Chondrocyte (in vitro differentiated cells): ENCODE data around the gene CASP10. TPM values are rescaled to one million over a fixed set of nuclear protein-coding genes. Genes with fewer than 3 reads are reported as not detected.
"Not testable (repeated sequence)": the region's sequence is repeated elsewhere in the genome, so short reads cannot be mapped to it uniquely, and the experiment has no call there.

Experiments used
- DNase-seq: peaks from one replicate; pipeline ENCODE4 v3.0.0; 2021; ENCODE audit warnings: mixed read lengths, low spot score
- H3K27ac Mint-ChIP-seq: one replicate; pipeline ENCODE4 v1.8.0; 2021; ENCODE audit warnings: mild to moderate bottlenecking, moderate library complexity, mixed read lengths; ENCODE audit not compliant: unreplicated experiment
- H3K27me3 Mint-ChIP-seq: 2 replicates; pipeline ENCODE4 v1.8.0; 2021; ENCODE audit warnings: low read depth, mixed read lengths
- H3K36me3 Mint-ChIP-seq: 2 replicates; pipeline ENCODE4 v1.8.0; 2021; ENCODE audit warnings: low read depth, mixed read lengths
- H3K4me1 Mint-ChIP-seq: 2 replicates; pipeline ENCODE4 v1.8.0; 2021; ENCODE audit warnings: low read depth, mild to moderate bottlenecking, mixed read lengths
- H3K4me3 Mint-ChIP-seq: one replicate; pipeline ENCODE4 v1.8.0; 2021; ENCODE audit warnings: mild to moderate bottlenecking, moderate library complexity, mixed read lengths; ENCODE audit not compliant: unreplicated experiment
- H3K9me3 Mint-ChIP-seq: 2 replicates; pipeline ENCODE4 v1.8.0; 2021; ENCODE audit warnings: low read depth, mixed read lengths
- total RNA-seq: library from RNA; stranded (reverse); gene quantifications from 3 replicates; pipeline ENCODE4 v1.2.1, GENCODE V29; 2021
- TF ChIP-seq, protein P1 (sequence below): fragments of 200-600 bp; sonication (generic); IDR thresholded peaks from 2 replicates; pipeline ENCODE4 v1.5.0; 2021; ENCODE audit warnings: antibody characterized with exemption, mild to moderate bottlenecking, moderate library complexity

Gene CASP10
- total RNA-seq, 1 donor from 2014 or later = 0.05 TPM

DNA sequence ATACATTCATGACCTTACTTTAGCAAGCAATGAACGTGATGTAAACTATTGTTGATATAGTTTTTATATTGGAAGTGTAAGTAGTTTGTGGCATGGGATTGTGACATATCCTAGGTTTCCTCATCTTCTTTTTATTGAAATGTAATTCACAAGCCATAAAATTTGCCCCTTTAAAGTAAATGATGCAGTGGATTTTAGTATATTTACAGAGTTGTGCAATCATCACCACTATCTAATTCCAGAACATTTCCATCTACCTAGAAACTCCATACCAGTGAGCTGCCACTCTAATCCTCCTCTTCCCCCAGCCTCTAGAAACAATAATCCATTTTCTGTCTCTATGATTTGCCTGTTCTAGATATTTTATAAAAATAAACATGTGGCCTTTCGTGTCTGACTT, 10.7 kb upstream of the CASP10 start:
- no peak overlapping the region for H3K27ac Mint-ChIP-seq
- H3K36me3 Mint-ChIP-seq = peaks cover 3% of the 10 kb centered on the region
- TF ChIP-seq, protein P1, sequence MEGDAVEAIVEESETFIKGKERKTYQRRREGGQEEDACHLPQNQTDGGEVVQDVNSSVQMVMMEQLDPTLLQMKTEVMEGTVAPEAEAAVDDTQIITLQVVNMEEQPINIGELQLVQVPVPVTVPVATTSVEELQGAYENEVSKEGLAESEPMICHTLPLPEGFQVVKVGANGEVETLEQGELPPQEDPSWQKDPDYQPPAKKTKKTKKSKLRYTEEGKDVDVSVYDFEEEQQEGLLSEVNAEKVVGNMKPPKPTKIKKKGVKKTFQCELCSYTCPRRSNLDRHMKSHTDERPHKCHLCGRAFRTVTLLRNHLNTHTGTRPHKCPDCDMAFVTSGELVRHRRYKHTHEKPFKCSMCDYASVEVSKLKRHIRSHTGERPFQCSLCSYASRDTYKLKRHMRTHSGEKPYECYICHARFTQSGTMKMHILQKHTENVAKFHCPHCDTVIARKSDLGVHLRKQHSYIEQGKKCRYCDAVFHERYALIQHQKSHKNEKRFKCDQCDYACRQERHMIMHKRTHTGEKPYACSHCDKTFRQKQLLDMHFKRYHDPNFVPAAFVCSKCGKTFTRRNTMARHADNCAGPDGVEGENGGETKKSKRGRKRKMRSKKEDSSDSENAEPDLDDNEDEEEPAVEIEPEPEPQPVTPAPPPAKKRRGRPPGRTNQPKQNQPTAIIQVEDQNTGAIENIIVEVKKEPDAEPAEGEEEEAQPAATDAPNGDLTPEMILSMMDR = no peak
- H3K27me3 Mint-ChIP-seq = no peaks in the 10 kb centered on the region
- peaks cover 5% of the 10 kb centered on the region for H3K9me3 Mint-ChIP-seq
- peaks cover 12% of the 10 kb centered on the region for H3K4me1 Mint-ChIP-seq
- no peak for DNase-seq
- H3K4me3 Mint-ChIP-seq = no peak overlapping the region

DNA sequence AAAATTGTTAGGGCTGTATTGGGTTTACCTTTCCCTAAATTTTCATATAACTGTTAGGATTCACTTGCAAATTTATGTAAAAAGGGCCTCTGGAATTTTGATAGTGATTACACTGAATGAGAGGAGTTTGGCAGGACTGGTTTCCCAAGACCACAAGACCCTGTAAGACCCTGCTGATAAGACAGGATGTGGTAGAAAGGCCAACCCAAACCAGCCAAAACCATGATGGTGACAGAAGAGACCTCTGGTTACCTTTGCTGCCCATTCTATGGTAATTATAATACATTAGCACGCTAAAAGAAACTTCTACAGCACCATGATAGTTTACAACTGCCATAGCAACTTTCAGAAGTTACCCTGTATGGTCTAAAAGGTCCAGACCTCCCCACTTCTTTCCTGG, 8.3 kb upstream of the CASP10 start:
- TF ChIP-seq, protein P1 = no peak
- no peak for DNase-seq
- Mint-ChIP-seq H3K4me3 (no peak overlapping the region), H3K9me3 (no peaks in the 10 kb centered on the region), H3K36me3 (no peaks in the 10 kb centered on the region), H3K27ac (no peak overlapping the region), H3K4me1 (peaks cover 9% of the 10 kb centered on the region), H3K27me3 (no peaks in the 10 kb centered on the region)

DNA sequence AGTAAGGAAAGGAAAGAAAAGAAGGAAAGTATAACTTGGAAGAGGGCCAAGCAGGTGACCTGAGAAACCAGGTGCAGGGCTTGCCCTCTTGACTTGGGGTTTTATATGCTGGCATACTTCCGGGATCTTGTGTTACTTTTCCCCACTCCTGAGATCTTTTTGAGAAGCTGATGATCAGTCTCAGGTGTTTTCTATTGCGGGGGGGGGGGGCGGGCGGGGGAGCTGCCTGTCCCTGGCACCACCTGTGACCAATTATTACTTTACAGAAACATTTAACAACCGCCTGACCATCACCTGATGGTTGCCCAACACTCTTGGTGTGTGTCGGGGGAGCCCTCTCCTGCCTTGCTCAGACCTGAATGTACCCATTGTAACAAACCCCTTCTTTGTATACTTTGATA, 6.9 kb upstream of the CASP10 start:
- H3K4me3 Mint-ChIP-seq = no peak overlapping the region
- H3K27me3 Mint-ChIP-seq = no peaks in the 10 kb centered on the region
- no peak overlapping the region for H3K27ac Mint-ChIP-seq
- H3K36me3 Mint-ChIP-seq = no peaks in the 10 kb centered on the region
- H3K9me3 Mint-ChIP-seq = no peaks in the 10 kb centered on the region
- no peaks in the 10 kb centered on the region for H3K4me1 Mint-ChIP-seq
- DNase-seq = no peak
- TF ChIP-seq, protein P1 = no peak

DNA sequence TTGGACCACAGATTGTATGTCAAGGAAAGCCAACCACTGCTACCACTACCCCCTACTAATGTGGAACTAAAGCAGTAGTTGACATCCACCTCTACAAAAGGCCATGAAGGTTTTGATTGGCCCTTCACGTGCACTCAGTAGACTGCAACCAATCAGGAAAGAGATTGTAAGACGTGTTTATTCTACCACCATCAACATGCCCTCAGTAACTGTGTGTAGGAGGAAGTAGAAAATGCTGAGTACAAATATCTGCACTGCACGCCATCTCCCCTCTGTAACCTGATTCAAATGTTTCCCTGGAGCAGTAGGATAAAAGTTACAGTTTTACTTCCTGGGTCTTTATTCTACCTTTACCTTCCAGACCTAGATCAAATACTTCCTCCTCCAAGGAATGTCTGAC, 2.9 kb upstream of the CASP10 start:
- H3K36me3 Mint-ChIP-seq = no peaks in the 10 kb centered on the region
- H3K4me3 Mint-ChIP-seq = no peak overlapping the region
- no peaks in the 10 kb centered on the region for H3K27me3 Mint-ChIP-seq
- no peak overlapping the region for H3K27ac Mint-ChIP-seq
- TF ChIP-seq, protein P1 = no peak
- H3K4me1 Mint-ChIP-seq = no peaks in the 10 kb centered on the region
- DNase-seq = no peak
- no peaks in the 10 kb centered on the region for H3K9me3 Mint-ChIP-seq

DNA sequence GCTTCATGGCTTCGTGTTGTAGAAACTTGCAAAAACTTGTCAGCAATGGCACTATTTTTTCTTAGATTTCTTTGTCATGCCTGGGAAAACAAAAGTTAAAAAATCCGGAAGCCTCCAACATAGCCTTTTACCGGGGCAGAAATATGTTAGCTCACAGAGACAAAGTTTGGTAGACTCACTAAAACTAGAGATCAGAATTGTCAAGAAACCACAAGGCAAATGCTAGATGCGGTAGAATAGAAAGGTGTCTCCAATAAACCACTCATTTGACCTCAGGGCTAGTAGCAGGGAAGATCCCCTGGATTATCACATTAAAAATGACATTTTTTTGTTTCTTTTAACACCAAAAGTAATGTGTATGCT, 405 bp downstream of the CASP10 start:
- Mint-ChIP-seq H3K27ac (no peak overlapping the region), H3K9me3 (peaks cover under 1% of the 10 kb centered on the region), H3K4me1 (no peaks in the 10 kb centered on the region), H3K4me3 (no peak overlapping the region), H3K27me3 (no peaks in the 10 kb centered on the region), H3K36me3 (no peaks in the 10 kb centered on the region)
- TF ChIP-seq, protein P1 = no peak
- no peak for DNase-seq

DNA sequence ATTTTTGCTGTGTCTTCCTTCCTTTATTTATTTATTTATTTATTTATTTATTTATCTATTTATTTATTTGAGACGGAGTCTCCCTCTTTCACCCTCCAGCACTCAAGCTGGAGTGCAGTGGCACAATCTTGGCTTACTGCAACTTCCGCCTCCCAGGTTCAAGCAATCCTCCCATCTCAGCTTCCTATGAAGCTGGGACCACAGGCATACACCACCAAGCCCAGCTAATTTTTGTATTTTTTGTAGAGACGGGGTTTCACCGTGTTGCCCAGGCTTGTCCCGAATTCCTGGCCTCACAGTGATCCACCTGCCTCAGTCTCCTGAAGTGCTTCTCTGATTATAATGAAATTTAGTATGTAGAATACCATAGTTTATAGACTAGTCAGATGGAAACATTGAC, 894 bp downstream of the CASP10 start:
- not testable (repeated sequence) for DNase-seq, H3K36me3 Mint-ChIP-seq, H3K27me3 Mint-ChIP-seq, H3K4me1 Mint-ChIP-seq, H3K4me3 Mint-ChIP-seq, H3K9me3 Mint-ChIP-seq, H3K27ac Mint-ChIP-seq

DNA sequence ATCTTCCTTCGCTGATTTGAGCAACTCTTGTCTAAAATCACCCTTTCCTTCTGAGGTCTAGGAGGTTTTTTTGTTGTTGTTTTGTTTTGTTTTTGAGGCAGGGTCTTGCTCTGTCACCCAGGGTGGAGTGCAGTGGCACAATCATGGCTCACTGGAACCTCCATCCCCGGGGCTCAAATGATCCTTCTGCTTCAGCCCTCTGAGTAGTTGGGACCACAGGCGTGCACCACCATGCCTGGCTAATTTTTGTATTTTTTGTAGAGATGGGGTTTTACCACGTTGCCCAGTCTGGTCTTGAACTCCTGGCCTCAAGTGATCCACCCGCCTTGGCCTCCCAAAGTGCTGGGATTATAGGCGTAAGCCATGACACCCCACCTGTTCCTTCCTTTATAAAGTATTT, 1.3 kb downstream of the CASP10 start:
- H3K27ac Mint-ChIP-seq, DNase-seq, H3K4me1 Mint-ChIP-seq, H3K9me3 Mint-ChIP-seq, H3K27me3 Mint-ChIP-seq, H3K36me3 Mint-ChIP-seq, H3K4me3 Mint-ChIP-seq: not testable (repeated sequence)
